Stimulated activated CD8-positive, alpha-beta memory T cell treated with anti-CD3 and anti-CD28 coated beads, Interleukin-4, amount 100 ng/mL, for 4 hours (primary cell): ENCODE data around the gene PRSS56.

Experiments
- DNase-seq, 2 donors: peaks; one replicate each; pipeline ENCODE4 v3.0.0-alpha.2; 2020; ENCODE audit warnings: low read depth in 2 of 2, low spot score in 1 of 2

Gene PRSS56

GRCh38 chr2:232519581-232520438 is at the start of gene PRSS56:
Gene PRSS56, plus strand, starts transcription at chr2:232520388. Its CDS starts 211 bp downstream, at chr2:232520599.
- no peak for DNase-seq

DNA sequence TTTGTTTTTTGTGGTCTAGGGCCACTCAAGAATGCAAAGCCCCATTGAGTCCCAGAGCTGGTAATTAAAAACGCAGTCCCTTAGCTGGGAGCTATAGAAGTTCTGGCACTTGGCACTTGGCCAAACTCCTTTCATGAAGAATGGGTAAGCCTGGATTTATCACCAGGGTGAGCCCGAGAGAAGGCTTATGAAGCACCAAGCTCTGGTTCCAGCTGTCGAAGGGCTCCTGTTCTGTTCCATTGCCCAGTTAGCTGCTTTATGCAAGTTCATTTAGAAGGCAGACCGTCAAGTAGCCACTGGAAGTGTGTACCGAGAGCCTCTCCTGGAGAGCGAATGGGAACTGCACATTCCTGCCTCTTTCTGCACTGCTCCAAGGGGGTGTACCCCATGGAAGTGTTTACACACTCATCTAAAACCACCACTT is 46.7 kb upstream of the PRSS56 start:
- no peak for DNase-seq

DNA sequence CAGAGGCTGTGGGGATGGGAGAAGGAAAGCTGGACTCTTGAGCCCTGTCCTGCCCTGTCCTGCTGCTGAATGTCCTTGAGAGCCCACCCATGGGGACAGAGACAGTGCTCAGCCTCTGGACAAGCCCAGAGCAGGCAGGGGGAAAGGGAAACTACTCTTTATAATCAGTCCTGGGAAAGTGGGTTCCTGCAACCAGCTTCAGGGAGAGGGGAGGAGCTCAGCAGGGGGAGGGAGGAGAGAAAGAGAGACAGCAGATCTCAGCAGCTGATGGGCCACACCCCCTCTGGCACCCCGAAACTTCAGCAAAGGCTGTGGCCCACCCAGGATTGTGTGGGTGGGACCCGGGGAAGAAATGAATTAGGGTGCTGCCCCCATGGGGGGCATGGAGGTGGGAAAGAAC is 44.1 kb upstream of the PRSS56 start:
- no peak for DNase-seq

DNA sequence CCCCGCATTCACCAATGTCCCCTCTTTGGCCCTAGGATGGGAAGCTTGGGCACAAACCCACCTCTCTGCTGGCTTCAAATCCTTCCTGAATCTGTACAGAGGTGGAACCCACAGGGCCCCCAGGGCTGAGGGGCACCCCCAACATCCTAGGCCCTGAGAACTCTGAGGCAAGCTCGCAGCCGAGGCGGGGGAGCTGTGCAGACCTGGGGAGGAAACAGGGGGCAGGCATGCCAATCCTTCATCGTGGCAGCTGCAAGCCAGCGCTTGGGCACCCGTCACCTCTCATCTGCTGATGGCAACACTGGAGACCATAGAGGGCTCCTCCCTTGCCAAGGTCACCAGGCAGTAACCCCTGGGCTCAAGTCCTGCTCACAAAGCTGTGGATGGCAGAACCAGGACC is 43.4 kb upstream of the PRSS56 start:
- no peak for DNase-seq

- DNase-seq: no peak
These were observed 42.3 kb upstream of the PRSS56 start for GRCh38 chr2:232477751-232478510.

- DNase-seq: no peak
These were observed 41.4 kb upstream of the PRSS56 start for GRCh38 chr2:232478571-232479340.

- DNase-seq: no peak
These were observed 40.6 kb upstream of the PRSS56 start for GRCh38 chr2:232479341-232480200.

GRCh38 chr2:232480201-232481190 is 39.7 kb upstream of the PRSS56 start:
- DNase-seq: no peak

- DNase-seq: no peak
These were observed 38.7 kb upstream of the PRSS56 start for GRCh38 chr2:232481322-232482140.

DNA sequence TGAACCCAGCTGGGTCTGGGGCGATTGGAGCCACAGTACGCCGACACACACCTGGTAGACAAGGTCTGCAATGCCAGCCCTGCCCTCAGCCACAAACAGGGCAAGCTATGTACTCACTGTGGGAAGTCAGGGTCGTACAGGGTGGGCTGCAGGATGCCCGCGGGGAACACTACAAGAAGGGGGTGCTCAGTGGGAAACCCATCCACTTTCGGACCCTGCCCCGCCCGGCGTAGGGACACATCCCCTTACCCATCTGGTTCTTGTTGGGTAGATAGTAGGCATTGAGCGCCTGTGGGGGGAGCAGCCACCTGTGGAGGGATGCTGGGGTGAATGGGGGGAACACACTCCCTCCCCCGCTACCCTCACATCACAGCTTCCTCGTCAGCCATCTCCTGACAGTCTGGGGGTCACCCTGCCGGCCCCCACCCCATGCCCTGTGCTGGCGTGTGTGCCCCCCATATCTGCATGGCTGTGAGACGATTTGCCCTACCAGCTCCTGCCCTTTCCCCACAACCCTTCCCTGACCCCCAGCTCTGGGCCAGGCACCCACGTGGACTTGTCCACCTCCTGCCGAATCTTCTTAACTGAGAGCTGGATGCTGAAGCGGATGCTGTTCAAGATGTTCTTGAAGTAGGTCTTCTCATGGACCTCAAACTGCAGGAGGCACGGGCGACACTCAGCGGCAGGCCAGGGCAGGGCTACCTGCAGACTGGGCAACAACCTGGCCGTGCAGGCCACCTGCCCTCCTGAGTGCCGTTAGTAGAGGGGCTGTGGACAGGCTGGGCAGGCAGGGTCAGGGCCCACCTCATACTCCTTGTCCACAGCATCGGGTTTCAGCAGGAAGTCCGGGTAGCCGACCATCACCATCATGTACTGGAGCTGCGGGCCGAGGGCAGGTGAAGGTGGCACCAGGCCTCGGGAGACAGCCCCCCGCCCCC is 37.6 kb upstream of the PRSS56 start:
- no peak for DNase-seq

DNA sequence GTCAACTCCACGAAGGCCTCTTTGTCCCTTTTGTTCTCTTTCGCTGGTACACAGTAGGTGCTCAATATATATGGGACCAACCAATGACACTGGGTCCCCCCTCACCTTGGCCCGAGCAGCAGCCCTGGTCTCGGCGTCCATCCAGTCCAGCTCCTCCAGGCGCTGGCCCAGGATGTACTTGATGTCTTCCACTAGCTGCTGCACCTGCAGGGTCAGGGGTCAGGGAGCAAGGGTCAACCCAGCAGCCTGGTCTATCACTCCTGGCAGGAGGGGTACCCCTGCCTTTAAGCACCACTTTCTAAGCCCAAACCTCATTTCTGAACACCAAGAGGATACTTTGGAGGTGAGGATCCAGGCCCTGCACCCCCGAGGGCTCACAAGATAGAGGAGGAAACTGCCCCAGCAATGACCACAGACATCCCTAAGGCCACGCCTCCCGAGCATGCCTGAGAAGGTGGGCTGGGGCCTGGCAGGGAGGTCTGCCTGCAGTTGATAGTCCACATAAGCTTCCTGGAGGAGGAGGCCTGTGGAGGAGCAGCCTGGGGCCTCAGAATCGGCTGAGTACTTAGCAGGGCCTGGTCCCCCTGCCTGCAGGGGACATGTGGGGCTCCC is 36.8 kb upstream of the PRSS56 start:
- DNase-seq: no peak

DNA sequence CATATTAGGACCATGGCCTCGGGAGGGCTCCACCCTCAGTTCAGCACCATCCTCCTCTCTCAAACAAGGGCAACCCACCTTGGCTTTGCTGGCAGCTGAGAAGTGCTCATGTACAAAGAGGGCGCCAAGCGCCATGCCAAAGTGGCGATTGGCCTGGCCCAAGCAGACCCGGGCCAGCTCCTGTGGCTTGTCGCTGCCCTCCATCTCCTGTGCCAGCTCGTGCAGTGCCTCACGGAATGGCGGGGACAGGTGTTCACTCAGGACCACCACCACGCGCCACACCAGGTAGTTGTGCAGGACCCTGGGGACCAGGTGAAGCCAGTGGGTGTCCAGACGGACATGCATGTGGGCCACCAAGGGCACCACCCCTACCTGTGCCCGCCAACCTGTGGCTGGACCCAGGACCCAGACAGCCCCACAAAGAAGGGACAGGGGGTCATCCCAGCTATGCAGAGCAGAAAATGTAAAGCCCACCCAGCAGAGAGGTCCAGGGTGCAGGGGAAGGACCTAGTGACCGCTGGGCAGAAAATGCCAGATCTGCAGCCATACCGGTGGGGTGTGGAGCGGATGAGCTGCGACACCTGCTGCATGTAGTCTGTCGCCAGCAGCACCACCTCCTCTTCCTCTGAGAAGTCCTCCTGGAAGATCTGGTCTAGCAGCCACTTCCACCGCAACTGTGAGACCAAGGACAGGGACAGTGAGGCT is 36.1 kb upstream of the PRSS56 start:
- no peak for DNase-seq

GRCh38 chr2:232484628-232485347 is 35.4 kb upstream of the PRSS56 start:
- no peak for DNase-seq

GRCh38 chr2:232485348-232485756 is 34.8 kb upstream of the PRSS56 start:
- DNase-seq: no peak

GRCh38 chr2:232485757-232486557 is 34.2 kb upstream of the PRSS56 start:
- no peak for DNase-seq
